Sigmoid colon (tissue), 7 donors: ENCODE results near the gene TTC33. TPM values are rescaled to one million over a fixed set of nuclear protein-coding genes. Genes with fewer than 3 reads are reported as not detected.

Experiments
- DNase-seq: peaks from one replicate; pipeline ENCODE4 v3.0.0-alpha.2; 2019
- H3K27ac ChIP-seq, 4 donors: fragments of 200-600 bp; sonication (generic); one replicate each; pipeline ENCODE4 v1.5.1; 2016 to 2019; ENCODE audit warnings: mild to moderate bottlenecking in 1 of 4
- H3K27me3 ChIP-seq, 3 donors: fragments of 200-600 bp; sonication (generic); one replicate each; pipeline ENCODE4 v1.5.1; 2019; ENCODE audit warnings: mild to moderate bottlenecking in 1 of 3
- H3K36me3 ChIP-seq, 4 donors: fragments of 200-600 bp; sonication (generic); one replicate each; pipeline ENCODE4 v1.5.1; 2016 to 2019
- H3K4me1 ChIP-seq, 4 donors: fragments of 200-600 bp; sonication (generic); one replicate each; pipeline ENCODE4 v1.5.1; 2017 to 2019
- H3K4me3 ChIP-seq, 4 donors: fragments of 200-600 bp; sonication (generic); one replicate each; pipeline ENCODE4 v1.5.1; 2017 to 2019; ENCODE audit warnings: mild to moderate bottlenecking in 2 of 4, moderate library complexity in 1 of 4
- H3K9me3 ChIP-seq, 4 donors: fragments of 200-600 bp in 3 of 4; sonication (generic) in 3 of 4; one replicate each; pipeline versions ENCODE4 v1.5.1 to v1.6.1; 2013 to 2019
- CTCF ChIP-seq, 4 experiments: fragments of 450-650 bp in 3 of 4; fragments of 200-600 bp in 1 of 4; IDR thresholded peaks; one replicate each; pipeline ENCODE4 v1.5.1; 2016 to 2019; ENCODE audit warnings: antibody characterized with exemption in 4 of 4, mild to moderate bottlenecking in 3 of 4, moderate library complexity in 2 of 4
- EP300 ChIP-seq, 4 donors: sonication (generic); formaldehyde crosslinking; IDR thresholded peaks; one replicate each; pipeline ENCODE4 v1.6.1; 2017; ENCODE audit warnings: antibody characterized with exemption in 4 of 4
- POLR2A ChIP-seq, 2 donors: fragments of 450-650 bp; IDR thresholded peaks; one replicate each; pipeline ENCODE4 v1.6.1; 2016; ENCODE audit warnings: antibody characterized with exemption in 2 of 2, mild to moderate bottlenecking in 2 of 2, moderate library complexity in 2 of 2
- POLR2AphosphoS5 ChIP-seq, 4 donors: sonication (generic); formaldehyde crosslinking; IDR thresholded peaks; one replicate each; pipeline ENCODE4 v1.6.1; 2017; ENCODE audit warnings: antibody characterized with exemption in 4 of 4
- WGBS, 2 donors: extraction: QIAGEN DNeasy Blood & Tissue Kit; methylation state at CpG; one replicate each; pipeline ENCODE4 v1.1.7; 2013; 5-methylcytosine and 5-hydroxymethylcytosine counted together
- intact Hi-C: fragments of 100-400 bp; cut with DNase I; formaldehyde crosslinking; loops from one replicate; pipeline ENCODE4 v1.15.1; 2023
- polyA plus RNA-seq, 3 donors: library from polyadenylated mRNA; stranded (reverse); fragments of 200-250 nt; gene quantifications; one replicate each; pipeline ENCODE4 v1.2.3, GENCODE V29; 2013
- total RNA-seq, 4 donors: library from RNA; depleted of rRNA; stranded (reverse); fragments of >200 nt; gene quantifications; one replicate each; pipeline ENCODE4 v1.1.0, GENCODE V29; 2016
- donor health status: healthy with polysubstance abuse.
- donor health status: Bipolar disorder and iron deficiency.
- donor health status: healthy.

Gene TTC33
- total and polyA plus RNA-seq, 7 donors: 6.6 to 33.2 (median 18.0) TPM

- TF ChIP-seq CTCF (IDR thresholded peaks at IDR 0.05): no peak
- no peak for TF ChIP-seq POLR2A (IDR thresholded peaks at IDR 0.05)
- no peak for TF ChIP-seq EP300 (IDR thresholded peaks at IDR 0.05)
- TF ChIP-seq POLR2AphosphoS5 (IDR thresholded peaks at IDR 0.05): no peak
- no peaks in the 10 kb centered on the region for H3K27me3 ChIP-seq
- intact Hi-C loops: no loop called here
- no peaks in the 10 kb centered on the region for H3K4me1 ChIP-seq
- 91 to 98% methylated on average over 1 of the region's 1 CpG for WGBS, 2 donors
- no peaks in the 10 kb centered on the region for H3K9me3 ChIP-seq
- no peak overlapping the region for H3K27ac ChIP-seq
- no peak overlapping the region for H3K4me3 ChIP-seq
- H3K36me3 ChIP-seq: no peaks in the 10 kb centered on the region
- no peak for DNase-seq
Measured at GRCh38 chr5:40511801-40512200, 244.0 kb downstream of the TTC33 start.

- no peaks in the 10 kb centered on the region for H3K4me1 ChIP-seq
- no peaks in the 10 kb centered on the region for H3K36me3 ChIP-seq
- intact Hi-C loops: no loop called here
- no peak overlapping the region for H3K27ac ChIP-seq
- no peaks in the 10 kb centered on the region for H3K27me3 ChIP-seq
- H3K9me3 ChIP-seq: no peaks in the 10 kb centered on the region
- DNase-seq: no peak
- WGBS, 2 donors: 31 to 69% methylated on average over 2 of the region's 2 CpGs
- TF ChIP-seq CTCF (IDR thresholded peaks at IDR 0.05): no peak
- TF ChIP-seq POLR2A (IDR thresholded peaks at IDR 0.05): no peak
- TF ChIP-seq EP300 (IDR thresholded peaks at IDR 0.05): no peak
- no peak for TF ChIP-seq POLR2AphosphoS5 (IDR thresholded peaks at IDR 0.05)
- H3K4me3 ChIP-seq: no peak overlapping the region
Measured at GRCh38 chr5:40507095-40507494, 248.7 kb downstream of the TTC33 start.

GRCh38 chr5:40505031-40505430, 250.7 kb downstream of the TTC33 start:
- no peak overlapping the region for H3K4me3 ChIP-seq
- no peaks in the 10 kb centered on the region for H3K4me1 ChIP-seq
- no peak overlapping the region for H3K27ac ChIP-seq
- no peak for TF ChIP-seq EP300 (IDR thresholded peaks at IDR 0.05)
- TF ChIP-seq POLR2A (IDR thresholded peaks at IDR 0.05): no peak
- TF ChIP-seq POLR2AphosphoS5 (IDR thresholded peaks at IDR 0.05): no peak
- TF ChIP-seq CTCF (IDR thresholded peaks at IDR 0.05): no peak
- no peaks in the 10 kb centered on the region for H3K36me3 ChIP-seq
- 84 to 89% methylated on average over 4 of the region's 4 CpGs for WGBS, 2 donors
- no peaks in the 10 kb centered on the region for H3K9me3 ChIP-seq
- no peaks in the 10 kb centered on the region for H3K27me3 ChIP-seq
- intact Hi-C loops: no loop called here
- no peak for DNase-seq

- DNase-seq: no peak
- Histone ChIP-seq H3K36me3 (no peaks in the 10 kb centered on the region), H3K4me3 (no peak overlapping the region), H3K9me3 (no peaks in the 10 kb centered on the region), H3K27me3 (no peaks in the 10 kb centered on the region), H3K27ac (no peak overlapping the region), H3K4me1 (no peaks in the 10 kb centered on the region)
- TF ChIP-seq POLR2AphosphoS5 (IDR thresholded peaks at IDR 0.05) (no peak), POLR2A (IDR thresholded peaks at IDR 0.05) (no peak), EP300 (IDR thresholded peaks at IDR 0.05) (no peak), CTCF (IDR thresholded peaks at IDR 0.05) (no peak)
- intact Hi-C loops: no loop called here
- WGBS, 2 donors: 42 to 44% methylated on average over 2 of the region's 2 CpGs
Measured at GRCh38 chr5:40503439-40503838, 252.3 kb downstream of the TTC33 start.

GRCh38 chr5:40502736-40503135, 253.0 kb downstream of the TTC33 start:
- intact Hi-C loops: no loop called here
- H3K27ac ChIP-seq: peak overlapping the region in 1 of 4 donors; percentile 26

More at GRCh38 chr5:40502736-40503135, 253.0 kb downstream of the TTC33 start:
- Histone ChIP-seq H3K4me1 (no peaks in the 10 kb centered on the region), H3K4me3 (no peak overlapping the region), H3K36me3 (no peaks in the 10 kb centered on the region), H3K27me3 (no peaks in the 10 kb centered on the region), H3K9me3 (no peaks in the 10 kb centered on the region)
- DNase-seq: no peak
- 65 to 88% methylated on average over 3 of the region's 3 CpGs for WGBS, 2 donors
- TF ChIP-seq CTCF (IDR thresholded peaks at IDR 0.05): no peak
- TF ChIP-seq POLR2AphosphoS5 (IDR thresholded peaks at IDR 0.05): no peak
- no peak for TF ChIP-seq POLR2A (IDR thresholded peaks at IDR 0.05)
- TF ChIP-seq EP300 (IDR thresholded peaks at IDR 0.05): no peak
